Neuron (in vitro differentiated cells): ENCODE results near the gene EPRS1.

Experiments used
- H2AFZ ChIP-seq: one replicate; pipeline ENCODE4 v1.6.1; 2013; ENCODE audit warnings: low read depth, mild to moderate bottlenecking, inconsistent platforms, low read length, moderate library complexity
- H3K27me3 ChIP-seq: one replicate; pipeline ENCODE4 v1.6.1; 2013; ENCODE audit warnings: low read length; ENCODE audit not compliant: insufficient read depth
- H3K36me3 ChIP-seq: one replicate; pipeline ENCODE4 v1.6.1; 2013; ENCODE audit warnings: low read length; ENCODE audit not compliant: insufficient read depth
- H3K4me1 ChIP-seq: one replicate; pipeline ENCODE4 v1.6.1; 2013; ENCODE audit warnings: low read length; ENCODE audit not compliant: insufficient read depth
- H3K4me3 ChIP-seq: 2 replicates; pipeline ENCODE4 v1.5.1; 2013; ENCODE audit warnings: mild to moderate bottlenecking, low read length, moderate library complexity
- H3K9me3 ChIP-seq: one replicate; pipeline ENCODE4 v1.6.1; 2013; ENCODE audit warnings: low read length

EPRS1 gene

GRCh38 chr1:220013497-220013896, 32.8 kb downstream of the EPRS1 start:
- Histone ChIP-seq H2AFZ (no peak overlapping the region), H3K9me3 (no peaks in the 10 kb centered on the region), H3K36me3 (peaks cover 54% of the 10 kb centered on the region), H3K4me3 (no peak overlapping the region), H3K27me3 (no peaks in the 10 kb centered on the region), H3K4me1 (no peaks in the 10 kb centered on the region)

DNA sequence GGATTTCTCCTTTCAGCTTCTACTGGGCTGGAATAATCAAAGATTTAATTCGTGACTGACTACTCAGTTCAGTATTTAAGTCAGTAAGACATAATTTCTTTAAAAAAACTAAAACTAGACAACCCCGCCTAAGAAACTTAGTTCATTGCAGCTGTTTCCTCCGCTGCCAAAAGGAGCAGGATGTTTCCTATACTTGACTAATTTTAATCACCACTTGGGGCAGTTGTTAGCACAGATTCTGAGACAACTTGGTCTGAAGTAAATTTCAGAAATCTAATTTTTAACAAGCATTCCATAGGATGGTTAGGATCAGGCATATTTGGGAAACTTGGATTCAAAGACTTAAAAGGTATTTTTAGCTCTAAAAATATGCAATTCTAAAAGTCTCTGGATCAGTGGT, 34.0 kb downstream of the EPRS1 start:
- no peaks in the 10 kb centered on the region for H3K4me1 ChIP-seq

DNA sequence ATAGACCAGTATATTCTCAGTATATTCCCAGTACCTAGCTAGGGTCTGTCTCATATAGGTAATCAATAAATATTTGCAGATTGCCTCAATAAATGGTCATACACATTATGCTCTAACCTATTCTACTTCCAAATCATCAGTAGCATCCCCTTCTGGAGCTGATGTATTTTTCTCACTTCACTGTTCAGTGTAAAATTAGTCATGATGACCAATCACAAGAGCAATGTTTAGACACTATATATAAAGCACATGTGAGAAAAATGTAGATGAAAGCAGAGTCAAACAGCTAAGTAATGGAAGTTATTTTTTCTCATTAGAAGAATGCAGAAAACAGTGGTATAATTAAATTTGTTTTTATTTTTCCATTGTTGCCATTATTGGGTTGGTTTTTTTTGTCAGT, 34.7 kb downstream of the EPRS1 start:
- H3K4me3 ChIP-seq = no peak overlapping the region
- H3K27me3 ChIP-seq = no peaks in the 10 kb centered on the region
- no peaks in the 10 kb centered on the region for H3K4me1 ChIP-seq
- no peak overlapping the region for H2AFZ ChIP-seq
- peaks cover 48% of the 10 kb centered on the region for H3K36me3 ChIP-seq
- H3K9me3 ChIP-seq = no peaks in the 10 kb centered on the region

More for the DNA sequence above, 34.0 kb downstream of the EPRS1 start:
- Histone ChIP-seq H3K4me3 (no peak overlapping the region), H3K27me3 (no peaks in the 10 kb centered on the region), H2AFZ (no peak overlapping the region), H3K9me3 (no peaks in the 10 kb centered on the region), H3K36me3 (peaks cover 48% of the 10 kb centered on the region)

- peaks cover 57% of the 10 kb centered on the region for H3K36me3 ChIP-seq
- H3K4me3 ChIP-seq = no peak overlapping the region
- no peaks in the 10 kb centered on the region for H3K4me1 ChIP-seq
- H2AFZ ChIP-seq = no peak overlapping the region
- H3K27me3 ChIP-seq = no peaks in the 10 kb centered on the region
- no peaks in the 10 kb centered on the region for H3K9me3 ChIP-seq
Measured at GRCh38 chr1:220007438-220007837, 38.9 kb downstream of the EPRS1 start.

DNA sequence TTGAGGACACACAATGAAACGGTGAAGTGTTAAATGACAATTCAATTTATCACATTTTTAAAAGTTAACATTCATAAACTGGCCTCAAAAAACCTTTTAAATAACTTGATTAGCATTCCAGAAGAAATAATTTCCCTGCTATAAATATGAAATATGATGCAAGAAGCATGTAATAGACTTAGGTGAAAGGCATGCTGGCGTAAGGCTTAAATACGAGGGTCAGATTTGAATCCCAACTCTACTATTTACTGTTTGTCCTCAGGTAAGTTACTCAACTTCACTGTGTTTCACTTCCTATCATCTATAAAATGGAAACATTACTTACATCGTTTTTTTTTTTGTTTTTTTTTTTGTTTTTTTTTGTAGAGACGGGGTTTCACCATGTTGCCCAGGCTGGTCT, 40.8 kb downstream of the EPRS1 start:
- no peaks in the 10 kb centered on the region for H3K4me1 ChIP-seq
- no peaks in the 10 kb centered on the region for H3K9me3 ChIP-seq
- no peak overlapping the region for H2AFZ ChIP-seq
- no peak overlapping the region for H3K4me3 ChIP-seq
- peaks cover 62% of the 10 kb centered on the region for H3K36me3 ChIP-seq
- no peaks in the 10 kb centered on the region for H3K27me3 ChIP-seq

DNA sequence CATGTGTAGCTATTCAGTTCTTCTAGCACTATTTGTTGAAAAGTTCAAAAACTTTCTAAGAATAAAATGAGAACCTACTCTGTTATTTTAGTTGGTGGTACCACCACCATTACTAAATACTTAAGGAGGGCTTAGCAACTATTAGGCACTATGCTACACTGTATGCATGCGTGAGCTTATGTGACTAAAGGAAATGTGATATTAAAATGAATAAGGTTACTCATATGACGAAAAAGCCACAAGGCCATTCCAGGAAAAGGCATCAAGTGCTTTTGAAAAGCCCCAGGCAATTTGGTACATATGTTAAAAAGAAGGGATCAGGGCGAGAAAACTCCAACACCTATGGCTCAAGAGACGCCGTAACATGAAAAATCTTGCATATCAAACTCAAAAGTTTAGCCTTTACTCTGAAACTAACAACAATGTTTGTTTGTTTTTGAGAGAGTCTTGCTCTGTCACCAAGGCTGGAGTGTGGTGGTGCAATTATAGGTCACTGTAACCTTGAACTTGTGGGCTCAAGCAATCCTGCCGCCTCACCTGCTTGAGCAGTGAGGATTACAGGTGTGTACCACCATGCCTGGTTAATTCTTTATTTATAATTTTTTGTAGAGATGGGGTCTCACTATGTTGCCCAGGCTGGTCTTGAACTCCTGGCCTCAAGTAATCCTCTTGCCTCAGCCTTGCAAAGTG, 42.5 kb downstream of the EPRS1 start:
- no peak overlapping the region for H2AFZ ChIP-seq
- no peaks in the 10 kb centered on the region for H3K9me3 ChIP-seq
- peaks cover 62% of the 10 kb centered on the region for H3K36me3 ChIP-seq
- H3K27me3 ChIP-seq = no peaks in the 10 kb centered on the region
- H3K4me3 ChIP-seq = no peak overlapping the region
- no peaks in the 10 kb centered on the region for H3K4me1 ChIP-seq

DNA sequence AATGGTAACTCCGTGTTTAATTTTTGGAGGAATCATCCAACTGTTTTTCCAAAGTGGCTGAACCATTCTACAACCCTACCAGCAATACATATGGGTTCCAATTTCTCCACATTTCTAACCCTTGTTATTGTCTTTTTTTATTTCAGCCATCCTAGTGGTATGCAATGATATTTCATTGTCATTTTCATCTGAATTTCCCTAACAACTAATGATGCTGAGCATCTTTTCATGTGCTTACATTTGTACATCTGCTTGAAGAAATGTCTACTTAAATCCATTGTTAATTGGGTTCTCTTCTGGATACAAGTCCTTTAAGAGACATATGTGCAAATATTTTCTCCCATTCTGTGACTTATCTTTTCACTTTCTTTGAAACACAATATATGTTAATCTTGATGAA, 43.3 kb downstream of the EPRS1 start:
- Histone ChIP-seq H3K27me3 (no peaks in the 10 kb centered on the region), H2AFZ (no peak overlapping the region), H3K4me1 (no peaks in the 10 kb centered on the region), H3K4me3 (no peak overlapping the region), H3K36me3 (peaks cover 61% of the 10 kb centered on the region), H3K9me3 (no peaks in the 10 kb centered on the region)

- no peaks in the 10 kb centered on the region for H3K4me1 ChIP-seq
- no peak overlapping the region for H2AFZ ChIP-seq
- H3K4me3 ChIP-seq = no peak overlapping the region
- peaks cover 73% of the 10 kb centered on the region for H3K36me3 ChIP-seq
- no peaks in the 10 kb centered on the region for H3K9me3 ChIP-seq
- H3K27me3 ChIP-seq = no peaks in the 10 kb centered on the region
Measured at GRCh38 chr1:220001095-220001501, 45.2 kb downstream of the EPRS1 start.

GRCh38 chr1:219999821-220000220, 46.5 kb downstream of the EPRS1 start:
- peaks cover 74% of the 10 kb centered on the region for H3K36me3 ChIP-seq
- H3K4me1 ChIP-seq = no peaks in the 10 kb centered on the region
- no peak overlapping the region for H3K4me3 ChIP-seq
- H3K27me3 ChIP-seq = no peaks in the 10 kb centered on the region
- no peak overlapping the region for H2AFZ ChIP-seq
- no peaks in the 10 kb centered on the region for H3K9me3 ChIP-seq
